NCI-H2081 (cell line): Measurements from ENCODE around the gene PRXL2A.
A peak's percentile ranks its signal among the peaks of the same experiment; 100 is the strongest.

ENCODE experiments used
- DNase-seq, 2 experiments: peaks; one replicate each; lab custom pipeline; 2025; lab: John Stamatoyannopoulos, UW

Gene PRXL2A

GRCh38 chr10:80444646-80445319, 36.4 kb downstream of the PRXL2A start:
- DNase-seq: peak; percentile 4 to 18

- no peak for DNase-seq
Observed at GRCh38 chr10:80447436-80448190, 39.3 kb downstream of the PRXL2A start.

- DNase-seq: no peak
Observed at GRCh38 chr10:80448209-80448942, 40.0 kb downstream of the PRXL2A start.

- DNase-seq: no peak
Observed at GRCh38 chr10:80449520-80449919, 41.2 kb downstream of the PRXL2A start.

GRCh38 chr10:80451132-80451531, 42.8 kb downstream of the PRXL2A start:
- DNase-seq: no peak

- no peak for DNase-seq
Observed at GRCh38 chr10:80452069-80452468, 43.7 kb downstream of the PRXL2A start.

GRCh38 chr10:80452640-80453039, 44.3 kb downstream of the PRXL2A start:
- DNase-seq: no peak

- DNase-seq: no peak
Observed at GRCh38 chr10:80453056-80453841, 44.9 kb downstream of the PRXL2A start.

GRCh38 chr10:80453842-80454512, 45.6 kb downstream of the PRXL2A start, which contains the start of gene TSPAN14:
Gene TSPAN14 (plus strand): TSS chr10:80454310. CDS start chr10:80489234, 34,924 bp downstream.
- peak; percentile 32 to 47 for DNase-seq

- DNase-seq: peak; percentile 33 to 47
Observed at GRCh38 chr10:80454513-80455460, 46.4 kb downstream of the PRXL2A start.

GRCh38 chr10:80455461-80456349, 47.4 kb downstream of the PRXL2A start:
- no peak for DNase-seq

GRCh38 chr10:80457554-80458262, 49.4 kb downstream of the PRXL2A start:
- no peak for DNase-seq

GRCh38 chr10:80458263-80458625, 49.9 kb downstream of the PRXL2A start:
- DNase-seq: no peak

GRCh38 chr10:80458638-80459037, 50.3 kb downstream of the PRXL2A start:
- DNase-seq: no peak

GRCh38 chr10:80459047-80459865, 50.9 kb downstream of the PRXL2A start:
- peak in 1 of 2 experiments; percentile 1 for DNase-seq

- DNase-seq: peak; percentile 38 to 54
Observed at GRCh38 chr10:80460399-80461207, 52.3 kb downstream of the PRXL2A start.
